Measurements from ENCODE around the gene GNA14. TPM values are rescaled to one million over a fixed set of nuclear protein-coding genes. Genes with fewer than 3 reads are reported as not detected.

Gene GNA14
- total RNA-seq, 1 experiment from 2014 or later, result 0.25 TPM

- no peaks in the 10 kb centered on the region for H3K9me3 ChIP-seq (ENCODE audit: control insufficient read depth in 1 of 2, insufficient read depth in 1 of 2, low read depth in 1 of 2, low read length in 2 of 2)
- H3K27ac ChIP-seq (ENCODE audit: low read depth, low read length), result no peak overlapping the region
- H3K79me2 ChIP-seq (ENCODE audit: insufficient read depth, low read length), result no peaks in the 10 kb centered on the region
- ATAC-seq (no peak), DNase-seq (ENCODE audit: low read depth, low spot score) (no peak)
- TF ChIP-seq ZNF274 (IDR thresholded peaks at IDR 0.05; ENCODE audit: low read depth, low read length) (no peak), ELF1 (IDR thresholded peaks at IDR 0.05; ENCODE audit: borderline replicate concordance, low read depth) (no peak), SRF (IDR thresholded peaks at IDR 0.05; ENCODE audit: low read depth) (no peak), EGR1 (IDR thresholded peaks at IDR 0.05; ENCODE audit: low read depth) (no peak), POLR2AphosphoS5 (IDR thresholded peaks at IDR 0.05; ENCODE audit: low read depth, low read length) (no peak), EZH2phosphoT487 (IDR thresholded peaks at IDR 0.05; ENCODE audit: borderline replicate concordance) (no peak), EZH2 (IDR thresholded peaks at IDR 0.05) (no peak), CEBPB (IDR thresholded peaks at IDR 0.05; ENCODE audit: low read depth) (no peak), SP1 (IDR thresholded peaks at IDR 0.05; ENCODE audit: low read depth) (no peak), JUND (IDR thresholded peaks at IDR 0.05) (no peak), POLR2A (IDR thresholded peaks at IDR 0.05; ENCODE audit: borderline replicate concordance, extremely low read depth, insufficient read depth, insufficient read length) (no peak)
- TF ChIP-seq, protein P1, sequence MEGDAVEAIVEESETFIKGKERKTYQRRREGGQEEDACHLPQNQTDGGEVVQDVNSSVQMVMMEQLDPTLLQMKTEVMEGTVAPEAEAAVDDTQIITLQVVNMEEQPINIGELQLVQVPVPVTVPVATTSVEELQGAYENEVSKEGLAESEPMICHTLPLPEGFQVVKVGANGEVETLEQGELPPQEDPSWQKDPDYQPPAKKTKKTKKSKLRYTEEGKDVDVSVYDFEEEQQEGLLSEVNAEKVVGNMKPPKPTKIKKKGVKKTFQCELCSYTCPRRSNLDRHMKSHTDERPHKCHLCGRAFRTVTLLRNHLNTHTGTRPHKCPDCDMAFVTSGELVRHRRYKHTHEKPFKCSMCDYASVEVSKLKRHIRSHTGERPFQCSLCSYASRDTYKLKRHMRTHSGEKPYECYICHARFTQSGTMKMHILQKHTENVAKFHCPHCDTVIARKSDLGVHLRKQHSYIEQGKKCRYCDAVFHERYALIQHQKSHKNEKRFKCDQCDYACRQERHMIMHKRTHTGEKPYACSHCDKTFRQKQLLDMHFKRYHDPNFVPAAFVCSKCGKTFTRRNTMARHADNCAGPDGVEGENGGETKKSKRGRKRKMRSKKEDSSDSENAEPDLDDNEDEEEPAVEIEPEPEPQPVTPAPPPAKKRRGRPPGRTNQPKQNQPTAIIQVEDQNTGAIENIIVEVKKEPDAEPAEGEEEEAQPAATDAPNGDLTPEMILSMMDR (IDR thresholded peaks at IDR 0.05 in 2 of 3, conservative IDR thresholded peaks at IDR 0.05 in 1 of 3; ENCODE audit: borderline replicate concordance in 1 of 3, insufficient read depth in 1 of 3, low read depth in 2 of 3, low read length in 2 of 3), result no peak
- TF ChIP-seq, protein P2, sequence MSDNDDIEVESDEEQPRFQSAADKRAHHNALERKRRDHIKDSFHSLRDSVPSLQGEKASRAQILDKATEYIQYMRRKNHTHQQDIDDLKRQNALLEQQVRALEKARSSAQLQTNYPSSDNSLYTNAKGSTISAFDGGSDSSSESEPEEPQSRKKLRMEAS (IDR thresholded peaks at IDR 0.05), result no peak
- POLR2A ChIA-PET, result no interaction called here
- RAD21 ChIA-PET (ENCODE audit: low non-redundant PET in 1 of 2, low total read pairs in 2 of 2, uncharacterized antibody in 2 of 2, unreplicated experiment in 2 of 2), result no interaction called here
- no TSS peak for BruUV-seq (replicated peaks)
- H3K4me2 ChIP-seq (ENCODE audit: low read length), result no peak overlapping the region
- H3K9ac ChIP-seq (ENCODE audit: low read length), result no peak overlapping the region
- H3K36me3 ChIP-seq (ENCODE audit: control insufficient read depth in 1 of 2, insufficient read depth in 2 of 2, low read length in 2 of 2), result no peaks in the 10 kb centered on the region
- no peaks in the 10 kb centered on the region for H3K9me2 ChIP-seq (ENCODE audit: insufficient read depth)
- CTCF ChIA-PET, result no interaction called here
- no peak overlapping the region for H3K4me3 ChIP-seq (replicated peaks in 1 of 2; ENCODE audit: low read depth in 1 of 2, low read length in 2 of 2)
- H3K27me3 ChIP-seq (ENCODE audit: insufficient read depth, low read length), result peaks cover 25% of the 10 kb centered on the region
- H3K4me1 ChIP-seq (ENCODE audit: control insufficient read depth in 1 of 2, insufficient read depth in 2 of 2, low read length in 2 of 2), result no peaks in the 10 kb centered on the region
- intact Hi-C loops (cut with micrococcal nuclease), result no loop called here
- no peaks in the 10 kb centered on the region for H4K20me1 ChIP-seq (ENCODE audit: insufficient read depth)
- no peak overlapping the region for H2AFZ ChIP-seq (ENCODE audit: low read depth, low read length, poor library complexity, severe bottlenecking)
These were observed 85.9 kb downstream of the GNA14 start for GRCh38 chr9:77562019-77562748.
